Measurements from ENCODE around the gene MCM9.

The MCM9 gene

GRCh38 chr6:118862443-118862842 is 72.5 kb downstream of the MCM9 start:
- DNase-seq = no peak

GRCh38 chr6:118860880-118861279 is 74.1 kb downstream of the MCM9 start:
- DNase-seq = no peak

- DNase-seq = no peak
Measured at GRCh38 chr6:118860363-118860762, 74.6 kb downstream of the MCM9 start.

GRCh38 chr6:118859517-118860064 is 75.4 kb downstream of the MCM9 start:
- DNase-seq = no peak

- no peak for DNase-seq
Measured at GRCh38 chr6:118856301-118856700, 78.7 kb downstream of the MCM9 start.

GRCh38 chr6:118853408-118853807 is 81.6 kb downstream of the MCM9 start:
- DNase-seq = no peak

GRCh38 chr6:118844915-118845314 is 90.0 kb downstream of the MCM9 start:
- DNase-seq = peak; percentile 80

GRCh38 chr6:118843685-118844390 is 91.1 kb downstream of the MCM9 start:
- DNase-seq = peak; percentile 89

- DNase-seq = no peak
Measured at GRCh38 chr6:118830691-118831090, 104.3 kb downstream of the MCM9 start.

GRCh38 chr6:118829817-118830478 is 105.0 kb downstream of the MCM9 start:
- no peak for DNase-seq

GRCh38 chr6:118826096-118826495 is 108.9 kb downstream of the MCM9 start:
- DNase-seq = no peak

GRCh38 chr6:118825661-118826060 is 109.3 kb downstream of the MCM9 start:
- DNase-seq = no peak

- no peak for DNase-seq
Measured at GRCh38 chr6:118815495-118815894, 119.5 kb downstream of the MCM9 start.

- peak; percentile 59 for DNase-seq
Measured at GRCh38 chr6:118813775-118814174, 121.2 kb downstream of the MCM9 start.

- peak; percentile 27 for DNase-seq
Measured at GRCh38 chr6:118812970-118813369, 122.0 kb downstream of the MCM9 start.

GRCh38 chr6:118810420-118811027 is 124.4 kb downstream of the MCM9 start:
- peak; percentile 76 for DNase-seq

- peak; percentile 32 for DNase-seq
Measured at GRCh38 chr6:118808793-118809638, 125.9 kb downstream of the MCM9 start.

GRCh38 chr6:118804091-118804490 is 130.9 kb downstream of the MCM9 start:
- no peak for DNase-seq

GRCh38 chr6:118801257-118801656 is 133.7 kb downstream of the MCM9 start:
- no peak for DNase-seq

GRCh38 chr6:118800394-118801071 is 134.4 kb downstream of the MCM9 start:
- DNase-seq = peak; percentile 92

GRCh38 chr6:118799826-118800225 is 135.1 kb downstream of the MCM9 start:
- no peak for DNase-seq

- DNase-seq = peak; percentile 63
Measured at GRCh38 chr6:118796548-118796947, 138.4 kb downstream of the MCM9 start.

All from activated CD4-positive, alpha-beta T cell treated with anti-CD3 and anti-CD28 coated beads, Interleukin-2, Interleukin-6, amounts not matched to agents 100 ng/mL and 50 ng/mL, durations not matched to agents 16 hours and 8 hours (primary cell).